Kidney (tissue), 14 donors: ENCODE results near the gene LHFPL6. TPM values are rescaled to one million over a fixed set of nuclear protein-coding genes. Genes with fewer than 3 reads are reported as not detected.

ENCODE experiments used
- DNase-seq, 5 donors: peaks; one replicate each; pipeline ENCODE4 v3.0.0-alpha.2; 2013 to 2020
- FAIRE-seq: peaks from 2 replicates; lab custom pipeline; 2012; peaks lifted over from hg19 to GRCh38; lab: Jason Lieb, UNC
- H3K27ac ChIP-seq, 2 donors: one replicate each; pipeline ENCODE4 v1.7.0; 2013; ENCODE audit warnings: low read depth in 2 of 2, low read length in 2 of 2, inconsistent platforms in 1 of 2
- H3K27me3 ChIP-seq: one replicate; pipeline ENCODE4 v1.7.1; 2013; ENCODE audit warnings: low read length, inconsistent platforms; ENCODE audit not compliant: control insufficient read depth, insufficient read depth
- H3K36me3 ChIP-seq, 3 donors: one replicate each; pipeline versions ENCODE4 v1.7.0 to v1.7.1; 2013; ENCODE audit warnings: low read length in 3 of 3, control low read depth in 1 of 3, inconsistent platforms in 1 of 3; ENCODE audit not compliant: insufficient read depth in 3 of 3, control insufficient read depth in 2 of 3
- H3K4me1 ChIP-seq, 3 donors: one replicate each; pipeline versions ENCODE4 v1.7.0 to v1.7.1; 2013; ENCODE audit warnings: low read length in 3 of 3, inconsistent platforms in 1 of 3, low read depth in 1 of 3; ENCODE audit not compliant: control insufficient read depth in 2 of 3, insufficient read depth in 2 of 3
- H3K4me3 ChIP-seq, 3 donors: one replicate each; pipeline versions ENCODE4 v1.7.0 to v1.8.1; 2013; ENCODE audit warnings: low read length in 3 of 3, control low read depth in 1 of 3, inconsistent platforms in 1 of 3
- H3K9ac ChIP-seq, 3 donors: one replicate each; pipeline versions ENCODE4 v1.7.0 to v1.7.1; 2013; ENCODE audit warnings: low read length in 3 of 3, control low read depth in 1 of 3, inconsistent platforms in 1 of 3
- H3K9me3 ChIP-seq, 3 donors: one replicate each; pipeline versions ENCODE4 v1.7.0 to v1.7.1; 2013; ENCODE audit warnings: low read length in 3 of 3, control low read depth in 1 of 3, inconsistent platforms in 1 of 3; ENCODE audit not compliant: control insufficient read depth in 2 of 3, insufficient read depth in 1 of 3
- CTCF ChIP-seq: IDR thresholded peaks from 3 replicates; pipeline ENCODE4 v1.5.1; 2012; ENCODE audit warnings: mild to moderate bottlenecking, moderate library complexity, borderline replicate concordance; ENCODE audit not compliant: insufficient read depth; ENCODE audit errors: extremely low read depth
- intact Hi-C: fragments of 100-400 bp; cut with DNase I; formaldehyde crosslinking; loops from one replicate; pipeline ENCODE4 v1.11.1; 2022
- polyA plus RNA-seq: library from polyadenylated mRNA; stranded (reverse); fragments of 350-450 nt; fragmentation: Illumina TruSeq; extraction: RNeasy Lipid Tissue Mini Kit (QIAGEN cat#74804); gene quantifications from one replicate; pipeline ENCODE4 v1.2.3, GENCODE V29; 2014; ENCODE audit warnings: low read depth, low replicate concordance; ENCODE audit not compliant: insufficient read depth
- total RNA-seq: library from RNA; stranded (reverse); fragmentation: NEBNext Ultra II Directional; extraction: Animal tissue kit (Norgen Biotek cat#: 25700); gene quantifications from one replicate; pipeline ENCODE4 v1.2.1, GENCODE V29; 2021
- donor health status: control.
- donor health status: control.
- donor health status: control.
- donor health status: control.
- donor health status: control.
- donor health status: DM: yes; HTN: yes; CAD: no.
- donor health status: Normal renal cell carcinoma (clear cell type).

LHFPL6 gene
- total and polyA plus RNA-seq, 2 donors from 2014 or later = 33.0 to 59.2 TPM

GRCh38 chr13:39565036-39565949 lies 37.7 kb downstream of the LHFPL6 start:
- TF ChIP-seq CTCF = no peak
- Histone ChIP-seq H3K4me3 (no peak overlapping the region), H3K4me1 (no peaks in the 10 kb centered on the region), H3K9me3 (no peaks in the 10 kb centered on the region), H3K9ac (no peak overlapping the region), H3K36me3 (no peaks in the 10 kb centered on the region), H3K27me3 (no peaks in the 10 kb centered on the region), H3K27ac (no peak overlapping the region)
- intact Hi-C loops = no loop called here
- FAIRE-seq = no peak
- DNase-seq = peak in 2 of 5 donors; percentile 1 to 7

- Histone ChIP-seq H3K9ac (no peak overlapping the region), H3K4me3 (no peak overlapping the region), H3K9me3 (no peaks in the 10 kb centered on the region), H3K27me3 (no peaks in the 10 kb centered on the region), H3K4me1 (no peaks in the 10 kb centered on the region), H3K27ac (no peak overlapping the region), H3K36me3 (no peaks in the 10 kb centered on the region)
- no peak for TF ChIP-seq CTCF
- intact Hi-C loops = no loop called here
- DNase-seq (no peak), FAIRE-seq (no peak)
These were observed 39.6 kb downstream of the LHFPL6 start for GRCh38 chr13:39563470-39563735.

GRCh38 chr13:39561971-39562370 lies 41.0 kb downstream of the LHFPL6 start:
- no peak overlapping the region for H3K4me3 ChIP-seq
- no peaks in the 10 kb centered on the region for H3K4me1 ChIP-seq
- no peak overlapping the region for H3K27ac ChIP-seq
- no peaks in the 10 kb centered on the region for H3K36me3 ChIP-seq
- DNase-seq (no peak), FAIRE-seq (no peak)
- no peaks in the 10 kb centered on the region for H3K27me3 ChIP-seq
- intact Hi-C loops = no loop called here
- no peak for TF ChIP-seq CTCF
- no peak overlapping the region for H3K9ac ChIP-seq
- H3K9me3 ChIP-seq = no peaks in the 10 kb centered on the region
